ENCODE data around the gene SLC39A11. TPM values are rescaled to one million over a fixed set of nuclear protein-coding genes. Genes with fewer than 3 reads are reported as not detected.

Gene SLC39A11
- total and polyA plus RNA-seq, 2 of the 13 experiments (the other 11 are each of a cell fraction or from before 2014, with no cell fraction given), result 17.2 to 31.5 TPM

- TF ChIP-seq, protein P1, sequence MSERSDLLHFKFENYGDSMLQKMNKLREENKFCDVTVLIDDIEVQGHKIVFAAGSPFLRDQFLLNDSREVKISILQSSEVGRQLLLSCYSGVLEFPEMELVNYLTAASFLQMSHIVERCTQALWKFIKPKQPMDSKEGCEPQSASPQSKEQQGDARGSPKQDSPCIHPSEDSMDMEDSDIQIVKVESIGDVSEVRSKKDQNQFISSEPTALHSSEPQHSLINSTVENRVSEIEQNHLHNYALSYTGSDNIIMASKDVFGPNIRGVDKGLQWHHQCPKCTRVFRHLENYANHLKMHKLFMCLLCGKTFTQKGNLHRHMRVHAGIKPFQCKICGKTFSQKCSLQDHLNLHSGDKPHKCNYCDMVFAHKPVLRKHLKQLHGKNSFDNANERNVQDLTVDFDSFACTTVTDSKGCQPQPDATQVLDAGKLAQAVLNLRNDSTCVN (CRISPR knock-in tag; IDR thresholded peaks at IDR 0.05; ENCODE audit: borderline replicate concordance), result no peak
- TF ChIP-seq ZNF598 (CRISPR knock-in tag; IDR thresholded peaks at IDR 0.05; ENCODE audit: borderline replicate concordance) (no peak), FOXA1 (IDR thresholded peaks at IDR 0.05) (no peak), FOXA1 (CRISPR knock-in tag; IDR thresholded peaks at IDR 0.05) (peak; percentile 53; the same call in 1 of the 2 replicates), ZNF333 (CRISPR knock-in tag; IDR thresholded peaks at IDR 0.05; ENCODE audit: borderline replicate concordance) (no peak), SNAPC4 (CRISPR knock-in tag; IDR thresholded peaks at IDR 0.05) (no peak), ZNF75D (CRISPR knock-in tag; IDR thresholded peaks at IDR 0.05; ENCODE audit: borderline replicate concordance) (no peak), ZNF224 (CRISPR knock-in tag; IDR thresholded peaks at IDR 0.05) (no peak), MEIS2 (CRISPR knock-in tag; IDR thresholded peaks at IDR 0.05) (peak; percentile 99), KDM5A (IDR thresholded peaks at IDR 0.05; ENCODE audit: borderline replicate concordance, low read length) (no peak), ZMAT3 (CRISPR knock-in tag; conservative IDR thresholded peaks at IDR 0.05) (no peak), ZNF724P (CRISPR knock-in tag; IDR thresholded peaks at IDR 0.05; ENCODE audit: borderline replicate concordance) (no peak), HOXA7 (CRISPR knock-in tag; IDR thresholded peaks at IDR 0.05) (no peak), HOXA9 (CRISPR knock-in tag; IDR thresholded peaks at IDR 0.05; ENCODE audit: borderline replicate concordance) (no peak), EHMT2 (IDR thresholded peaks at IDR 0.05; ENCODE audit: borderline replicate concordance, low read depth, low read length) (peak; percentile 63; the same call in 1 of the 2 replicates), RFX3 (CRISPR knock-in tag; IDR thresholded peaks at IDR 0.05) (no peak), HES4 (CRISPR knock-in tag; IDR thresholded peaks at IDR 0.05; ENCODE audit: borderline replicate concordance) (no peak), ATF5 (CRISPR knock-in tag; IDR thresholded peaks at IDR 0.05; ENCODE audit: low read depth) (no peak), EED (CRISPR knock-in tag; IDR thresholded peaks at IDR 0.05) (peak; percentile 20; the same call in 1 of the 2 replicates)
- TF ChIP-seq, protein P2, sequence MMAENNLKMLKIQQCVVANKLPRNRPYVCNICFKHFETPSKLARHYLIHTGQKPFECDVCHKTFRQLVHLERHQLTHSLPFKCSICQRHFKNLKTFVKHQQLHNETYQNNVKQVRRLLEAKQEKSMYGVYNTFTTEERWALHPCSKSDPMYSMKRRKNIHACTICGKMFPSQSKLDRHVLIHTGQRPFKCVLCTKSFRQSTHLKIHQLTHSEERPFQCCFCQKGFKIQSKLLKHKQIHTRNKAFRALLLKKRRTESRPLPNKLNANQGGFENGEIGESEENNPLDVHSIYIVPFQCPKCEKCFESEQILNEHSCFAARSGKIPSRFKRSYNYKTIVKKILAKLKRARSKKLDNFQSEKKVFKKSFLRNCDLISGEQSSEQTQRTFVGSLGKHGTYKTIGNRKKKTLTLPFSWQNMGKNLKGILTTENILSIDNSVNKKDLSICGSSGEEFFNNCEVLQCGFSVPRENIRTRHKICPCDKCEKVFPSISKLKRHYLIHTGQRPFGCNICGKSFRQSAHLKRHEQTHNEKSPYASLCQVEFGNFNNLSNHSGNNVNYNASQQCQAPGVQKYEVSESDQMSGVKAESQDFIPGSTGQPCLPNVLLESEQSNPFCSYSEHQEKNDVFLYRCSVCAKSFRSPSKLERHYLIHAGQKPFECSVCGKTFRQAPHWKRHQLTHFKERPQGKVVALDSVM (CRISPR knock-in tag; IDR thresholded peaks at IDR 0.05), result no peak
- TF ChIP-seq, protein P3, sequence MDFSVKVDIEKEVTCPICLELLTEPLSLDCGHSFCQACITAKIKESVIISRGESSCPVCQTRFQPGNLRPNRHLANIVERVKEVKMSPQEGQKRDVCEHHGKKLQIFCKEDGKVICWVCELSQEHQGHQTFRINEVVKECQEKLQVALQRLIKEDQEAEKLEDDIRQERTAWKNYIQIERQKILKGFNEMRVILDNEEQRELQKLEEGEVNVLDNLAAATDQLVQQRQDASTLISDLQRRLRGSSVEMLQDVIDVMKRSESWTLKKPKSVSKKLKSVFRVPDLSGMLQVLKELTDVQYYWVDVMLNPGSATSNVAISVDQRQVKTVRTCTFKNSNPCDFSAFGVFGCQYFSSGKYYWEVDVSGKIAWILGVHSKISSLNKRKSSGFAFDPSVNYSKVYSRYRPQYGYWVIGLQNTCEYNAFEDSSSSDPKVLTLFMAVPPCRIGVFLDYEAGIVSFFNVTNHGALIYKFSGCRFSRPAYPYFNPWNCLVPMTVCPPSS (IDR thresholded peaks at IDR 0.05), result no peak
Observed at GRCh38 chr17:72749119-72749572, 343.3 kb downstream of the SLC39A11 start (continued).

Data from HepG2 (cell line).